ENCODE measurements around the gene SLC9A2.

DNA sequence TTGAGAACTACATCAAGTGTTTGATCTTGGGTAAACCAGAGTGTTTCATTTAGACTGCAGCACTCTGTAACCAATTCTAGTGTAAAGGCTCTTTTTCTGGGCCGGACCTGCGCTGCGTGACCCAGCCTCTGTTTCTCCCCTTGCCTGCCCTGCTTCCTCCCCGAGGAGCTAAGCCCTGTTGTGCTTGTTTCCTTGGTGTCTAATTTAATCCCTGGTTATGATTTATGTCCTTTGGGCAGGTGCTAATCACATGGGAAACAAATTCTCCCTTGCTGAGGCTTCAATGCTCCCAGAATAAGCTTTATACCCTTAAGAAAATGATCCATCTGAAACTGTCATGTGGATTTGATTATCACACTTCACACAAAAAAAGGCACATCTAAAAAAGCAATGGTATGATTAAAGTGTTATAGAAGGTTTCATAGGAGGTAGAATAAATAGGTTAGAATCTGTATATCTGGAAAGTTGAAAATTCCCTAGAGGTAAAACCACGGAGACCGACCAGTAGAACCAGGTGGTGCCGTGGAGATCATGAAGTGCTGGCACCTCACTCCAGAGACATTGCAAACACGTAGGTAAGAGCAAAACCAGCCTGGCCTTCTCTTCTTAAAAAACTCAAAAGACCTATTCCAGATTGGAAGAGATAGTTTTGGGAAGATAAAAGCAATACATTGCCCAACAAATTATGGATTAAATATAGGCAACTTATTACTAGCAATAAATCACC is 31.0 kb upstream of the SLC9A2 start:
- TF ChIP-seq EZH2phosphoT487 (IDR thresholded peaks at IDR 0.05; ENCODE audit: borderline replicate concordance, low read length) (no peak), EZH2 (IDR thresholded peaks at IDR 0.05; ENCODE audit: low read length, unreplicated experiment) (no peak)
- TF ChIP-seq, protein P1, sequence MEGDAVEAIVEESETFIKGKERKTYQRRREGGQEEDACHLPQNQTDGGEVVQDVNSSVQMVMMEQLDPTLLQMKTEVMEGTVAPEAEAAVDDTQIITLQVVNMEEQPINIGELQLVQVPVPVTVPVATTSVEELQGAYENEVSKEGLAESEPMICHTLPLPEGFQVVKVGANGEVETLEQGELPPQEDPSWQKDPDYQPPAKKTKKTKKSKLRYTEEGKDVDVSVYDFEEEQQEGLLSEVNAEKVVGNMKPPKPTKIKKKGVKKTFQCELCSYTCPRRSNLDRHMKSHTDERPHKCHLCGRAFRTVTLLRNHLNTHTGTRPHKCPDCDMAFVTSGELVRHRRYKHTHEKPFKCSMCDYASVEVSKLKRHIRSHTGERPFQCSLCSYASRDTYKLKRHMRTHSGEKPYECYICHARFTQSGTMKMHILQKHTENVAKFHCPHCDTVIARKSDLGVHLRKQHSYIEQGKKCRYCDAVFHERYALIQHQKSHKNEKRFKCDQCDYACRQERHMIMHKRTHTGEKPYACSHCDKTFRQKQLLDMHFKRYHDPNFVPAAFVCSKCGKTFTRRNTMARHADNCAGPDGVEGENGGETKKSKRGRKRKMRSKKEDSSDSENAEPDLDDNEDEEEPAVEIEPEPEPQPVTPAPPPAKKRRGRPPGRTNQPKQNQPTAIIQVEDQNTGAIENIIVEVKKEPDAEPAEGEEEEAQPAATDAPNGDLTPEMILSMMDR (conservative IDR thresholded peaks at IDR 0.05; ENCODE audit: low read depth, low read length) = no peak

Measured in PC-3 (cell line).